ENCODE measurements around the gene MAP2K5.

DNA sequence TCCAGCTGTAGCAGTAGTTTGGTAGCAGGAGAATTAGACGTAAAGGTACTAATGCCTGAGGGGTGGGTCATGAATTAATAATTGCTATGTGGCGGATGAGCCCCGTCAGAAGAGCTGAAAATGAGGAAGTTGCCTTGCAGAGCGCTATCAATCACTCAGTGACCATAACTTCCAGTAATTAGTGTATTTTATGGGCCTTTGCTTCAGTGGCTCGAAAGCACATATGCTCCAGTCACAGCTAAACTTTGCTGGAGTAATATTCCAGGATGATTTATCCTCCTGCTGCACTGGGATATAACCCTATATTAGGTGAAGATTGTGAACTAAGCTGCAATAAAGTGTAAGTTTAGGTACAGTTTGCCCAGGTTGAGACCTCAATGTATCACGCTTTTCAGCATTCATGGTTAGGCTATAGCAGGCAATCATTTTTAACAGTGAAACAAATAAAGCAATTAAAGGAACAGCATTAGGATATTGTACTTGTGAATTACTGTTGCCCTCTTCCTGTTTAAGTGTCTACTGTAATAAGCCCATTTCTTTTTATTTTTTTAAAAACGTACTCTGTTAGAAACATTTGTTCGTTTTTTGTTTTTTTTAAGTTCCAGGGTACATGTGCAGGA is 178.2 kb downstream of the MAP2K5 start:
- TF ChIP-seq POLR2A (IDR thresholded peaks at IDR 0.05; ENCODE audit: low read length) = no peak
- no peak for TF ChIP-seq GATA1 (IDR thresholded peaks at IDR 0.05; ENCODE audit: low read depth, low read length)
